Measurements from ENCODE around the gene GTF3C1. TPM values are rescaled to one million over a fixed set of nuclear protein-coding genes. Genes with fewer than 3 reads are reported as not detected.

GTF3C1 gene
- total and polyA plus RNA-seq, 2 of the 13 experiments (the other 11 are each of a cell fraction or from before 2014, with no cell fraction given): 29.2 to 72.7 TPM

- TF ChIP-seq ARID5B (CRISPR knock-in tag; IDR thresholded peaks at IDR 0.05) (peak; percentile 82), MXD3 (CRISPR knock-in tag; IDR thresholded peaks at IDR 0.05) (no peak), ZNF24 (IDR thresholded peaks at IDR 0.05) (0 out of 2 replicates have a peak, but pooled peaks have one; percentile 3), JDP2 (CRISPR knock-in tag; IDR thresholded peaks at IDR 0.05; ENCODE audit: borderline replicate concordance) (no peak), ZNF687 (CRISPR knock-in tag; IDR thresholded peaks at IDR 0.05) (peak; percentile 97), NR2F1 (CRISPR knock-in tag; IDR thresholded peaks at IDR 0.05) (peak; percentile 88 to 96), RFXAP (CRISPR knock-in tag; IDR thresholded peaks at IDR 0.05; ENCODE audit: borderline replicate concordance) (no peak), PAF1 (CRISPR knock-in tag; IDR thresholded peaks at IDR 0.05) (no peak), AKNA (CRISPR knock-in tag; IDR thresholded peaks at IDR 0.05; ENCODE audit: borderline replicate concordance) (no peak), NR2F6 (IDR thresholded peaks at IDR 0.05) (peak; percentile 93), NR2F6 (CRISPR knock-in tag; IDR thresholded peaks at IDR 0.05) (peak; percentile 96), ZNF160 (CRISPR knock-in tag; IDR thresholded peaks at IDR 0.05) (no peak), ZNF746 (CRISPR knock-in tag; IDR thresholded peaks at IDR 0.05) (no peak), MEIS2 (CRISPR knock-in tag; IDR thresholded peaks at IDR 0.05) (no peak), IRX3 (CRISPR knock-in tag; IDR thresholded peaks at IDR 0.05; ENCODE audit: borderline replicate concordance, low read depth) (no peak), MLLT10 (CRISPR knock-in tag; IDR thresholded peaks at IDR 0.05) (no peak)
Measured at GRCh38 chr16:27470567-27471431, 78.9 kb downstream of the GTF3C1 start (continued).

All from HepG2 (cell line).